Heart left ventricle (tissue), 13 donors: ENCODE measurements around the gene DCAF5.
"Not testable (repeated sequence)": the region's sequence is repeated elsewhere in the genome, so short reads cannot be mapped to it uniquely, and the experiment has no call there.

Source experiments
- POLR2A ChIP-seq, 2 donors: fragments of 450-650 bp; IDR thresholded peaks; one replicate each; pipeline ENCODE4 v1.6.1; 2017; ENCODE audit warnings: antibody characterized with exemption in 2 of 2, mild to moderate bottlenecking in 2 of 2, moderate library complexity in 2 of 2
- TF ChIP-seq, protein P1 (sequence below), 12 donors: fragments of 200-600 bp; sonication (generic) in 4 of 12; IDR thresholded peaks; one replicate each; pipeline versions ENCODE4 v1.5.0 to v1.8.0; 2018 to 2022; ENCODE audit warnings: antibody characterized with exemption in 12 of 12, mild to moderate bottlenecking in 5 of 12
- donor health status: ischemic (EF 13 %, LVEDD 7.1; RV severe dilation, severe dysfunction).
- donor health status: DM: no; HTN: yes; CAD: no.
- donor health status: DM: no; HTN: no; CAD: no.
- donor health status: ischemic (EF 25% LVEDD 6.9; RV normal size, moderate dysfunction).
- donor health status: ischemic (EF 25% LVEDD 5.7; RV mildly dilated, moderate dysfunction).
- donor health status: ischemic (EF 35%, LVEDD 5.7; RV mildly dilated, moderate dysfunction).
- donor health status: nonischemic (EF 11% LVEDD 7.7; RV severe dilation, severe dysfunction).
- donor health status: DM: yes; HTN: yes; CAD: no.
- donor health status: PGD.
- donor health status: ischemic (EF 29% LVEDD 5.4; RV normal size, mild dysfunction).
- donor health status: nonischemic (EF 23%, LVEDD 6.1; RV moderate dilation, normal function).

DNA sequence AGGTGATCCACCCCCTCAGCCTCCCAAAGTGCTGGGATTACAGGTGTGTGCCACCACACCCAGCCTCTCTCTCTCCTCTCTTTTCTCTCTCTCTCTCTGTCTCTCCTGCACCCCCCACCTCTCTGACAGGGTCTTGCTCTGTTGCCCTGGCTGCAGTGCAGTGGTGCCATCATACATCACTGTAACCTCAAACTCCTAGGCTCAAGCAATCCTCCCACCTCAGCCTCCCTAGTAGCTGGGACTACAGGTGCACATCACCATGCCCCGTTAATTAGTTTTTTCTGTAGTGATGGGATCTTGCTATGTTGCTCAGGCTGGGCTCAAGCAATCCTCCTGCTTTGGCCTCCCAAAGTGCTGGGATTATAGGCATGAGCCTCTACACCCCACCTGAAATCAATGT lies 29.7 kb upstream of the DCAF5 start:
- TF ChIP-seq, protein P1, sequence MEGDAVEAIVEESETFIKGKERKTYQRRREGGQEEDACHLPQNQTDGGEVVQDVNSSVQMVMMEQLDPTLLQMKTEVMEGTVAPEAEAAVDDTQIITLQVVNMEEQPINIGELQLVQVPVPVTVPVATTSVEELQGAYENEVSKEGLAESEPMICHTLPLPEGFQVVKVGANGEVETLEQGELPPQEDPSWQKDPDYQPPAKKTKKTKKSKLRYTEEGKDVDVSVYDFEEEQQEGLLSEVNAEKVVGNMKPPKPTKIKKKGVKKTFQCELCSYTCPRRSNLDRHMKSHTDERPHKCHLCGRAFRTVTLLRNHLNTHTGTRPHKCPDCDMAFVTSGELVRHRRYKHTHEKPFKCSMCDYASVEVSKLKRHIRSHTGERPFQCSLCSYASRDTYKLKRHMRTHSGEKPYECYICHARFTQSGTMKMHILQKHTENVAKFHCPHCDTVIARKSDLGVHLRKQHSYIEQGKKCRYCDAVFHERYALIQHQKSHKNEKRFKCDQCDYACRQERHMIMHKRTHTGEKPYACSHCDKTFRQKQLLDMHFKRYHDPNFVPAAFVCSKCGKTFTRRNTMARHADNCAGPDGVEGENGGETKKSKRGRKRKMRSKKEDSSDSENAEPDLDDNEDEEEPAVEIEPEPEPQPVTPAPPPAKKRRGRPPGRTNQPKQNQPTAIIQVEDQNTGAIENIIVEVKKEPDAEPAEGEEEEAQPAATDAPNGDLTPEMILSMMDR (IDR thresholded peaks at IDR 0.05): not testable (repeated sequence)
- not testable (repeated sequence) for TF ChIP-seq POLR2A (IDR thresholded peaks at IDR 0.05)
